HG03103 (cell line): Measurements from ENCODE around the gene TENM3.
"Not testable (repeated sequence)": the region's sequence is repeated elsewhere in the genome, so short reads cannot be mapped to it uniquely, and the experiment has no call there.

Source experiments
- ATAC-seq: cut with Tn5 transposase; IDR thresholded peaks from one replicate; pipeline ENCODE4 v1.9.1; 2021; ENCODE audit warnings: low read depth; ENCODE audit not compliant: unreplicated experiment

TENM3 gene

GRCh38 chr4:182225257-182225852 lies 17.8 kb upstream of the TENM3 start:
- no peak for ATAC-seq

GRCh38 chr4:182227611-182228010 lies 15.6 kb upstream of the TENM3 start:
- ATAC-seq: no peak

- no peak for ATAC-seq
These were observed 14.1 kb upstream of the TENM3 start for GRCh38 chr4:182228991-182229577.

GRCh38 chr4:182230256-182230655 lies 12.9 kb upstream of the TENM3 start:
- ATAC-seq: no peak

GRCh38 chr4:182231080-182231479 lies 12.1 kb upstream of the TENM3 start:
- ATAC-seq: no peak

- no peak for ATAC-seq
These were observed 11.7 kb upstream of the TENM3 start for GRCh38 chr4:182231496-182231895.

GRCh38 chr4:182233310-182234090 lies 9.7 kb upstream of the TENM3 start:
- no peak for ATAC-seq

GRCh38 chr4:182235021-182235795 lies 8.0 kb upstream of the TENM3 start:
- no peak for ATAC-seq

GRCh38 chr4:182236186-182236585 lies 7.0 kb upstream of the TENM3 start:
- ATAC-seq: no peak

GRCh38 chr4:182237010-182237409 lies 6.2 kb upstream of the TENM3 start:
- not testable (repeated sequence) for ATAC-seq

GRCh38 chr4:182238355-182238931 lies 4.8 kb upstream of the TENM3 start:
- no peak for ATAC-seq

- no peak for ATAC-seq
These were observed 2.8 kb upstream of the TENM3 start for GRCh38 chr4:182240161-182241130.

GRCh38 chr4:182242260-182242659 lies 942 bp upstream of the TENM3 start:
- ATAC-seq: not testable (repeated sequence)

GRCh38 chr4:182242787-182243186 lies 415 bp upstream of the TENM3 start:
- no peak for ATAC-seq

- ATAC-seq: no peak
These were observed 1.8 kb downstream of the TENM3 start for GRCh38 chr4:182245041-182245440.

- ATAC-seq: no peak
These were observed 2.5 kb downstream of the TENM3 start for GRCh38 chr4:182245541-182246215.

GRCh38 chr4:182246401-182247205 lies 3.4 kb downstream of the TENM3 start:
- ATAC-seq: no peak

- no peak for ATAC-seq
These were observed 5.1 kb downstream of the TENM3 start for GRCh38 chr4:182248295-182248694.
